Keratinocyte (primary cell): Measurements from ENCODE around the gene IL7R.

Experiments
- EZH2 ChIP-seq: IDR thresholded peaks from one replicate; pipeline ENCODE4 v1.6.1; 2012; ENCODE audit warnings: inconsistent platforms, mild to moderate bottlenecking, low read length, moderate library complexity
- TF ChIP-seq, protein P1 (sequence below), 3 experiments: IDR thresholded peaks in 1 of 3; conservative IDR thresholded peaks in 1 of 3; optimal IDR thresholded peaks in 1 of 3; 2 replicates in 2 of 3; 3 replicates in 1 of 3; pipeline versions ENCODE3 to v1.5.1; 2011; ENCODE audit warnings: low read length in 3 of 3, mild to moderate bottlenecking in 3 of 3, moderate library complexity in 2 of 3, control low read depth in 1 of 3, inconsistent platforms in 1 of 3; ENCODE audit not compliant: insufficient read depth in 2 of 3; ENCODE audit errors: extremely low read depth in 1 of 3

DNA sequence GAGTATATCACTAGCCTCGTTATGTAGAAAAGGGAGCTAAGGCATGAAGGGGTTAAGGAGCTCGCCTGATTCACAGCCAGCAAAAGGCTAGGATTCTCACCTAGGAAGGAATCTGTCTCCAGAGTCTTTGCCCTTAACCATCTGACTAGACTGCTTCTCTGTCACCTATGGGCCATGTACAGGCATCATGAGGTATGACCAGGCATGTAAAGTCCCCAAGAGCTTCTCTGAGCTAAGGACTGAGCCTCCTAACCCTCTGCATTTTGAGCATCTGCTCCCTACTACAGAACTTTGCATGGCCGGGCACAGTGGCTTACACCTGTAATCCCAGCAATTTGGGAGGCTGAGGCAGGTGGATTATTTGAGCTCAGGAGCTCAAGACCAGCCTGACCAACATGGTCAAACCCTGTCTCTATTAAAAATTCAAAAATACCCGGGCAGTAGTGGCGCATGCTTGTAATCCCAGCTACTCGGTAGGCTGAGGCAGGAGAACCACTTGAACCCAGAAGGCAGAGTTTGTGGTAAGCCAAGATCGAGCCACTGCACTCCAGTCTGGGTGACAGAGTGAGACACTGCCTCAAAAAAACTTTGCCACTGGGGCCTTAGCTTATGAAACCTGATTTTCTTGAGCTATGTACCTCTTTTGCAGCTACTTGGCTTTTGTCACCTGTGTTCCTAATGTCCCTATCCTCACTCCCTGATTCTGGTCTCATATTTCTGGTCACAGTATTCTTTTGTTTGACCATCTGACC is 33.2 kb upstream of the IL7R start:
- TF ChIP-seq EZH2 = no peak
- TF ChIP-seq, protein P1, sequence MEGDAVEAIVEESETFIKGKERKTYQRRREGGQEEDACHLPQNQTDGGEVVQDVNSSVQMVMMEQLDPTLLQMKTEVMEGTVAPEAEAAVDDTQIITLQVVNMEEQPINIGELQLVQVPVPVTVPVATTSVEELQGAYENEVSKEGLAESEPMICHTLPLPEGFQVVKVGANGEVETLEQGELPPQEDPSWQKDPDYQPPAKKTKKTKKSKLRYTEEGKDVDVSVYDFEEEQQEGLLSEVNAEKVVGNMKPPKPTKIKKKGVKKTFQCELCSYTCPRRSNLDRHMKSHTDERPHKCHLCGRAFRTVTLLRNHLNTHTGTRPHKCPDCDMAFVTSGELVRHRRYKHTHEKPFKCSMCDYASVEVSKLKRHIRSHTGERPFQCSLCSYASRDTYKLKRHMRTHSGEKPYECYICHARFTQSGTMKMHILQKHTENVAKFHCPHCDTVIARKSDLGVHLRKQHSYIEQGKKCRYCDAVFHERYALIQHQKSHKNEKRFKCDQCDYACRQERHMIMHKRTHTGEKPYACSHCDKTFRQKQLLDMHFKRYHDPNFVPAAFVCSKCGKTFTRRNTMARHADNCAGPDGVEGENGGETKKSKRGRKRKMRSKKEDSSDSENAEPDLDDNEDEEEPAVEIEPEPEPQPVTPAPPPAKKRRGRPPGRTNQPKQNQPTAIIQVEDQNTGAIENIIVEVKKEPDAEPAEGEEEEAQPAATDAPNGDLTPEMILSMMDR (optimal IDR thresholded peaks at IDR 0.05 in 1 of 3, IDR thresholded peaks at IDR 0.05 in 1 of 3, conservative IDR thresholded peaks at IDR 0.05 in 1 of 3; ENCODE audit: extremely low read depth in 1 of 3, insufficient read depth in 2 of 3, low read length in 3 of 3) = no peak
